DMS53 treated with DMSO at 0.1 percent for 48 hours (cell line): ENCODE measurements around the gene DST.
"Not testable (repeated sequence)": the region's sequence is repeated elsewhere in the genome, so short reads cannot be mapped to it uniquely, and the experiment has no call there.

Experiments
- DNase-seq: peaks from one replicate; lab custom pipeline; 2025; ENCODE audit not compliant: unreplicated experiment; lab: John Stamatoyannopoulos, UW

The DST gene

DNA sequence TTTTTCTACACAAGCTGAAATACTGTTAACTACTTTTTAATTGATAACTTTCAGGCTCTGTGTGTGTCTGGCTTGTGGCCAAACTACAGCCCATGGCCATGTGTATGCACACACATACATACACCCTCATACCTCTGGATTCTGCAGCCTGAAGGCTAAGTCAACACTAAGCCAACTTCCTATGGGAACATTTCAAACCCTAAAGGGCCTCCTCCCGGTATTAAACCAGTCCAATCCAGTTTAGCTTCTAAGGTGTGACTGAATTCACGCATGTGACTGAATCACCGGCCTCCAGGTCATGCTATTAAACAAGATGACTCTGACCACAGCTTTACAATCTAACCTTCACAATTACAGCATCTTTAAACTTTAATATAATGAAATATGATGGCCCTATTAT is 20.7 kb upstream of the DST start:
- no peak for DNase-seq

DNA sequence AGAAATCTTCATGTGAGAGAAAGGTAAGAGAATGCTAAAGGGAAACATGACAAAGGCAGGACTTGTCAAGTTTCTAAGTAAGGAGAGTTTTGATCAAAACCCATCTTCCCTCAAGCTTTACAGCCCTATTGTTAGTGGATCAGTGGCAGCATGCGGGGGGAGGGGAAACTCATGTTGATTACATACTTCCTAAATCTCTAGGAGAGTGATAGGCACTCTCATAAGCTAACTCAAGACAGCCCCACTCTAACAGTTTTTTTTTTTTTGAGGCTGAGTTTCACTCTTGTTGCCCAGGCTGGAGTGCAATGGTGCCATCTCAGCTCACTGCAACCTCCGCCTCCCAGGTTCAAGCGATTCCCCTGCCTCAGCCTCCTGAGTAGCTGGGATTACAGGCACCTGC is 18.6 kb upstream of the DST start:
- DNase-seq: not testable (repeated sequence)

GRCh38 chr6:56660381-56660730 is 17.7 kb upstream of the DST start:
- no peak for DNase-seq

DNA sequence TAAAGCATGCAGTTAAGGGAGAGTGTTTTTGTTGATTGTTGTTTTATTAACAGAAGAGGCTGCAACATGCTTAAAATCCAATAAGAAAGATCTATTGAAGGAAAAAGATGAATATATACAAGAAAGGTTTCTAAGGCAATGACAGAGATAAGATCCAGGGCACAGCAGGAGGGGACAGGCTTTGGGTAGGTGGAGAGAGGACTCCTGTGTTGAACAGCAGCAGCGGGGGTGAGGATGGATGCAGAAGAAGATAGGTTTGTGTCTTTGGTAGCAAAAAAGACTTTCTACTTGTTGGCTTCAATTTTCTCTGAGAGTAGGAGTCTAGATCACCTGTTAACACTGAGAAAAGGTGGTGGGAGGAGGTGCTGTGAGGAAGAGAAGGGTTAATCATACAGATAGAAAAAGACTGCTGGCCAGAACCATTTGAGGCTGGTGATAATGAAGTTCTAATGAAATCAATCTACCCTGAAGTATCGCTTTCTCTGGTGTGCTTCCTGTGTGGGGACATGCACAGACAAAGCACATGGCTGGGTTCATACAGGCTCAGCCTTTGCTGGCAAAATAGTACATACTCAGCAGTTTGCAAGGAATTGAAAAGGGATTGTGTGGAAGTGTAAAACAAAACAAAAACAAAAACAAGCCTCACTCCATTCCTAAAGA is 17.2 kb upstream of the DST start:
- DNase-seq: no peak

GRCh38 chr6:56658326-56658725 is 15.6 kb upstream of the DST start:
- no peak for DNase-seq

- no peak for DNase-seq
These were observed 14.7 kb upstream of the DST start for GRCh38 chr6:56657354-56657753.

DNA sequence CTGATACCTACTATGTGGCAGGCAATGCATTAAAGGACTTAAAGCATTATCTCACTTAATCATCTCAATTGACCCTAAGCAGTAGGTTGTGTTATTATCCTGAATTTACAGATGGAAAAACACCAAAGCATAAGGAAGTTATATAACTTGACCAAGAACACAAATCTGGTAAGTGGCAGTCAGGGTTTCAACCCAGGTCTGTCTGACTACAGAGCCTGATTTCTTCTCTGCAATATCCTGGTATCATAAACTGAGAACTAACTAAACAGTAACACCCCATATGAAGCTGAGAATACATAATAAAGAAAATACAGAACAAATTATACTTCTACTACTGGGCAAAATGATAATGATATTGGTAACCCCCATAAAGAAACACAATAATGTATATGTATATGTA is 13.8 kb upstream of the DST start:
- DNase-seq: no peak

GRCh38 chr6:56655996-56656395 is 13.3 kb upstream of the DST start:
- DNase-seq: no peak

DNA sequence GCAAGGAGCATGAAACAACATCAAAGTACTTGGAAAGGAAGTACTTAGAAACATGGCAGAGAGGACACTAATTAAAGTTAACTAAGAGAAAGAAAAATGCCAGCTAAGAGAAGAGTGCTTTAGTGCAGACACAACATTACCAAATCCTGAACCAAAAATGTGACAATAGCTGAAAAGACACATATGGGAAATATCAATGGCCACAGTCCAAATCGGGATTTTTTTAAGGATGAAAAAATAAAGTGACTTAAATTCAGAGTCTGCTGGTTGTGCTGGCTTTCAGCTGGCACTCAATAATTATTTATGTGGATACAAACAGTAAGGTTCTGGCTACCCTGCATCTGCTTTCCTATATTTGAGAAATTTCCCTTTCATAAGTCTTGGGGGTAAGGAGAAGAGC is 12.6 kb upstream of the DST start:
- no peak for DNase-seq

DNA sequence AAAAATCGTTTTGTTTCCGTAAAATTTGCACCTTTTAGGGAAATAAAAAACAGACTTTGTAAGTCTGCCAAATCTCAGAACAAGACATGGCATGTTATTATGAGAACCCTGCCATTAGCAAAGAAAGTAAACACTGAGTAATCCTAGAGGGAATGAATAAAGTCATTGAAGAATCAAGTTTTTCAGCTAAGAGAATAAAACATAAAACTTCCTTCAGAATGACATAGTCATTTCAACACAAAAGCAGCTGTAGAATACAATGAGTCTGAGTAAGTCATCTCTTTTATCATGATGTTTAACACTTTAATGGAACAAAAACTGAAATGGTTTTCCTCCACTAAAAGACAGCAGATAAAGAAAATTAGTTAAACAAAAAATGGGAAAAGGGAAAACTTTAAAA is 10.3 kb upstream of the DST start:
- peak; percentile 16 for DNase-seq

GRCh38 chr6:56652231-56652630 is 9.5 kb upstream of the DST start:
- no peak for DNase-seq

DNA sequence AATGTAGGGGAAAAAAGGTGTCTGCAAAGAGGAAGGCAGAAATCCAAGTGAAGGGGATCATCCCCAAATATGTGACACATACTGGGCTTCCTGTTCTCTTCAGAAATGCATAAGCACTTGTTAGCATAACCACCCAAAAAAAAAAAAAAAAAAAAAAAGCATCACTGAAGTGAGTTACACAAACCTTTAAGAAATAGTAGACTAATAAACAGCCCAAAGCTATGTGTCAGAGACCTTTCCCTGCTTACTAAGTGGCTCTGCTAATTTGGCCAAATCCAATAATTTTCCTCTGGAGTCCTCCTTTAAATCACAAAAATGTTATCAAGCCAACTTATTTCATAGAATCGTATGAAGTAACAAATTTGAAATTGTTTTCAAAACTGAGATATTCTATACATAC is 7.5 kb upstream of the DST start:
- DNase-seq: no peak

- no peak for DNase-seq
These were observed 7.1 kb upstream of the DST start for GRCh38 chr6:56649782-56650181.

GRCh38 chr6:56649053-56649769 is 6.5 kb upstream of the DST start:
- peak; percentile 64 for DNase-seq

- no peak for DNase-seq
These were observed 4.6 kb upstream of the DST start for GRCh38 chr6:56647172-56647762.

GRCh38 chr6:56644366-56644765 is 1.7 kb upstream of the DST start:
- no peak for DNase-seq

DNA sequence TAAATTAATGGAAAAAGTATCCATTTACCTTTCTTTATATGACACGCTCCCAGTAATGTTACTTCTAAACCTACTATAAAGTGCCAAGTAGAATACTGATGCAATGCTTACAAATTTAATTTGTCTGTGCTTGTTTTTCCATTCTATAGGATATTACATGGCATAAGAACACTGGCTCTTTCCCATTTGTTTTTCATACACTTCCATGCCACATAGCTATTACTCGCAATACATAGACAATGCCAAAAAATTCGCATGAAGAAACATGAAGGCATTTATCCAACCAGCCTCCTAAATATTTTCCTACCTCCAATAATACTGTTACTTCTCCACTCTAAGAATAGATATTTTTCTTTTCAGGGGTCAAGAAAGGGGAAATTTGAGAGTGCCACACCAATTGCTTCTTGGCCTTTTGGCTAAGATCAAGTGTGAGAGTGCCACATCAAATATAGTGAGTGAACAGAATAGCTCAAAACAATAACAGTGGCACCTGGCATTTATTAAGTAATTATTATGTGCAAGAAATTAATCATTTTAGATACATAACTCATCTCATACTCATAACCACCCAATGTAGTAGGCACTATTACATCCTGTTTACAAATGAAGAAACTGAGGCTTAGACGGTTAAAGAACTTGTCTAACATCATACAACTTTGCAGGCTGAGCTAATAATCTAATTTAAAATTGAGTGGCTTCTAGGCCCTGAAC is 845 bp upstream of the DST start:
- no peak for DNase-seq

- DNase-seq: no peak
These were observed 2.3 kb downstream of the DST start for GRCh38 chr6:56640374-56640773.

- no peak for DNase-seq
These were observed 3.9 kb downstream of the DST start for GRCh38 chr6:56638760-56639159.

GRCh38 chr6:56637640-56638039 is 5.0 kb downstream of the DST start:
- DNase-seq: peak; percentile 70

DNA sequence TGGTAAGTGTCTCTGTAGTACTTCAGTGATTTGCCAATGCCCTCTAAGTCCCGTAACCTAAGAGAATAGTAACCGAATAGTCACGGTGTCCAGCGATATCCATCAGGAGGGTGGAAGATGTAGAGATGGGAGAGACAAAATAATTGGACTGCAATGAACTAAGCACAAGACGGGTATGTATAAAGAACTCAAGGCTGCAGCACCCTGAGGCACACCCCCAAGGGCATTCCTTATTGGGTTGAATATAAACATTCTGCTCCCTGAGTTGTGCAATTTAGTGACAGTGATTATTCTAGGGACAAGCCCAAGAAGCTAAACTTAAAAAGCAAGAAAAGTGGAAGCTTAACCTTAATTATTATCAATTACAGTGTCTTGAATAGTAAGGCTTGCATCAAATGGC is 14.6 kb downstream of the DST start:
- DNase-seq: no peak

GRCh38 chr6:56625356-56625755 is 17.3 kb downstream of the DST start:
- peak; percentile 33 for DNase-seq
